Fibroblast of mammary gland (primary cell): ENCODE results near the gene COL1A2.

ENCODE experiments used
- DNase-seq: peaks from one replicate; pipeline ENCODE4 v3.0.0-alpha.2; 2010; ENCODE audit warnings: low read depth
- H3K4me3 ChIP-seq: 2 replicates; pipeline ENCODE4 v1.5.1; 2011; ENCODE audit warnings: low read depth, mild to moderate bottlenecking, low read length, moderate library complexity; ENCODE audit not compliant: control insufficient read depth
- TF ChIP-seq, protein P1 (sequence below): conservative IDR thresholded peaks from 2 replicates; pipeline ENCODE4 v1.5.1; 2011; ENCODE audit warnings: low read depth, low read length, inconsistent platforms; ENCODE audit not compliant: control insufficient read depth, insufficient read depth

Gene COL1A2

GRCh38 chr7:94394437-94395140, at the start of gene COL1A2:
Gene COL1A2, plus strand, starts transcription at chr7:94394895. Its CDS starts 137 bp downstream, at chr7:94395032.
- peak within 1 kb of the TSS; percentile 89 for H3K4me3 ChIP-seq
- peak; percentile 98 for DNase-seq

DNA sequence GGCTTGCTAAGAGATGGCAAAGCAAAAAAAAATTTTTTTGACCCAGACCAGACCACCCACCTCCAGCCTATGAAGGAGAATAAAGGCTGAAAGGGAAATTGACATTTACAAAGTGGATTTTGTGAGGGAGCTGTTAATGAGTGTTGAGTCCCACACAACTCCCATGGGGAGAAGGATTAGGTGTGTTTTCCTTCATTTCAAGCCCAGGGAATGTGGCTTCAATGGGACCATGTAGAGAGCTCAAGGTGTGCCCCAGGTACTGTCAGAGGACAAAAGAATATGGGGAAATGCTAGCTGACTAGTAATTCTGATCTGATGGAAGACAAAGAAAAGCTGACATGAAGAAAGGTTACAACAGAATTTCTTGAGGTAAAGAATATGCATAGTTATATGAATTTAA, 48.8 kb upstream of the COL1A2 start:
- no peak for DNase-seq
- TF ChIP-seq, protein P1, sequence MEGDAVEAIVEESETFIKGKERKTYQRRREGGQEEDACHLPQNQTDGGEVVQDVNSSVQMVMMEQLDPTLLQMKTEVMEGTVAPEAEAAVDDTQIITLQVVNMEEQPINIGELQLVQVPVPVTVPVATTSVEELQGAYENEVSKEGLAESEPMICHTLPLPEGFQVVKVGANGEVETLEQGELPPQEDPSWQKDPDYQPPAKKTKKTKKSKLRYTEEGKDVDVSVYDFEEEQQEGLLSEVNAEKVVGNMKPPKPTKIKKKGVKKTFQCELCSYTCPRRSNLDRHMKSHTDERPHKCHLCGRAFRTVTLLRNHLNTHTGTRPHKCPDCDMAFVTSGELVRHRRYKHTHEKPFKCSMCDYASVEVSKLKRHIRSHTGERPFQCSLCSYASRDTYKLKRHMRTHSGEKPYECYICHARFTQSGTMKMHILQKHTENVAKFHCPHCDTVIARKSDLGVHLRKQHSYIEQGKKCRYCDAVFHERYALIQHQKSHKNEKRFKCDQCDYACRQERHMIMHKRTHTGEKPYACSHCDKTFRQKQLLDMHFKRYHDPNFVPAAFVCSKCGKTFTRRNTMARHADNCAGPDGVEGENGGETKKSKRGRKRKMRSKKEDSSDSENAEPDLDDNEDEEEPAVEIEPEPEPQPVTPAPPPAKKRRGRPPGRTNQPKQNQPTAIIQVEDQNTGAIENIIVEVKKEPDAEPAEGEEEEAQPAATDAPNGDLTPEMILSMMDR = no peak
- H3K4me3 ChIP-seq = no peak overlapping the region

More at GRCh38 chr7:94394437-94395140, at the start of gene COL1A2:
- TF ChIP-seq, protein P1 = no peak

GRCh38 chr7:94348142-94348541, 46.6 kb upstream of the COL1A2 start:
- peak; percentile 98 for DNase-seq
- H3K4me3 ChIP-seq = no peak overlapping the region
- TF ChIP-seq, protein P1 = no peak

DNA sequence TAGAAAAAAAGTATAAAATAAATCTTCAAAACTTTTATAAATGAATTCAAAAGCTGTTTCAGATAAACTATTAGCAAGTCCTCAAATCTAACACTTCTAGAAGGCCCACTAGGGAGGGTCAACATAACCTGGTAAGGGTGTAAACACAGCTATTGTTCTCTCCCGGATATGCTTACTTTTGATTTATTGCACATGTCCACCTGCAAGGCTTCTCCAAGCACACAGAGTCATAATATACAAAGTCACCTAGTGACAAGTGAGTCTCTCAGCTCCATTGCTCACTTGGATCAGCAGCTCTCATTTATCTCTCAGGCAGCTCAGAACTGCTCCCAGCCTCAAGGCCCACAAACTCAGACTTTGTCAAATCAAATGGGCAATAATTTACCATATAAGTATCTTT, 44.0 kb upstream of the COL1A2 start:
- no peak for DNase-seq
- no peak overlapping the region for H3K4me3 ChIP-seq
- TF ChIP-seq, protein P1 = no peak

- TF ChIP-seq, protein P1 = no peak
- H3K4me3 ChIP-seq = no peak overlapping the region
- no peak for DNase-seq
Measured at GRCh38 chr7:94351703-94352102, 43.0 kb upstream of the COL1A2 start.

- TF ChIP-seq, protein P1 = no peak
- DNase-seq = no peak
- no peak overlapping the region for H3K4me3 ChIP-seq
Measured at GRCh38 chr7:94352887-94353286, 41.8 kb upstream of the COL1A2 start.
